WTC11 (cell line): ENCODE results near the gene SSH2. TPM values are rescaled to one million over a fixed set of nuclear protein-coding genes. Genes with fewer than 3 reads are reported as not detected.

Experiments used
- ATAC-seq: fragments of 200-7000 bp; cut with Tn5 transposase; 2 replicates; pipeline ENCODE4 v1.10.0; 2021; ENCODE audit warnings: mild to moderate bottlenecking, moderate library complexity
- CTCF ChIA-PET: fragments of 300-600 bp; sonication (Branson Sonifier 250); formaldehyde crosslinking; loops from one replicate; lab custom pipeline; 2021; ENCODE audit warnings: antibody characterized with exemption; lab: Charles Lee
- POLR2A ChIA-PET: fragments of 350-600 bp; sonication (Branson Sonifier 250); formaldehyde crosslinking; loops from one replicate; lab custom pipeline; 2021; ENCODE audit warnings: antibody characterized with exemption; lab: Charles Lee
- DNase-seq: peaks from one replicate; pipeline ENCODE4 v3.0.0; 2021; ENCODE audit warnings: low spot score
- H3K27ac Mint-ChIP-seq: 2 replicates; pipeline ENCODE4 v1.8.0; 2021; ENCODE audit warnings: mixed read lengths
- H3K27me3 Mint-ChIP-seq: 2 replicates; pipeline ENCODE4 v1.8.0; 2021; ENCODE audit warnings: low read depth, mild to moderate bottlenecking, moderate library complexity, mixed read lengths
- H3K36me3 Mint-ChIP-seq: 2 replicates; pipeline ENCODE4 v1.8.0; 2021; ENCODE audit warnings: mixed read lengths
- H3K4me1 Mint-ChIP-seq: 2 replicates; pipeline ENCODE4 v1.8.0; 2022; ENCODE audit warnings: mixed read lengths
- H3K4me3 Mint-ChIP-seq: 2 replicates; pipeline ENCODE4 v1.8.0; 2021; ENCODE audit warnings: mild to moderate bottlenecking, moderate library complexity, mixed read lengths
- H3K9me3 Mint-ChIP-seq: 2 replicates; pipeline ENCODE4 v1.8.0; 2021; ENCODE audit warnings: mixed read lengths
- GABPB1 ChIP-seq: sonication (generic); formaldehyde crosslinking; IDR thresholded peaks from 2 replicates; pipeline ENCODE4 v1.8.1; 2023; ENCODE audit warnings: mild to moderate bottlenecking, missing genetic modification reagents
- GRHL2 ChIP-seq: fragments of 250-450 bp; sonication (Bioruptor Pico); IDR thresholded peaks from 2 replicates; pipeline ENCODE4 v1.8.0; 2022; ENCODE audit warnings: mild to moderate bottlenecking, moderate library complexity; ENCODE audit not compliant: insufficient replicate concordance, severe bottlenecking
- IRF2 ChIP-seq: sonication (generic); formaldehyde crosslinking; IDR thresholded peaks from 2 replicates; pipeline ENCODE4 v1.8.0; 2022; ENCODE audit warnings: low read depth, missing genetic modification reagents, borderline replicate concordance
- ZBTB21 ChIP-seq: sonication (generic); formaldehyde crosslinking; IDR thresholded peaks from 2 replicates; pipeline ENCODE4 v1.8.1; 2023; ENCODE audit warnings: mild to moderate bottlenecking, missing genetic modification reagents, borderline replicate concordance
- ZNF671 ChIP-seq: fragments of 250-450 bp; sonication (Bioruptor Pico); IDR thresholded peaks from 2 replicates; pipeline ENCODE4 v1.8.0; 2021; ENCODE audit warnings: mild to moderate bottlenecking
- total RNA-seq: library from RNA; stranded (reverse); gene quantifications from 3 replicates; pipeline ENCODE4 v1.2.3, GENCODE V29; 2021
- TF ChIP-seq, protein P1 (sequence below): sonication (generic); formaldehyde crosslinking; IDR thresholded peaks from 2 replicates; pipeline ENCODE4 v1.8.1; 2023; ENCODE audit warnings: mild to moderate bottlenecking, missing genetic modification reagents, borderline replicate concordance
- TF ChIP-seq, protein P2 (sequence below): sonication (generic); formaldehyde crosslinking; IDR thresholded peaks from 2 replicates; pipeline ENCODE4 v1.8.1; 2022; ENCODE audit warnings: low read depth, missing genetic modification reagents, borderline replicate concordance
- TF ChIP-seq, protein P3 (sequence below): sonication (generic); formaldehyde crosslinking; IDR thresholded peaks from 2 replicates; pipeline ENCODE4 v1.8.1; 2022; ENCODE audit warnings: mild to moderate bottlenecking, moderate library complexity, missing genetic modification reagents
- TF ChIP-seq, protein P4 (sequence below): fragments of 200-600 bp; IDR thresholded peaks from 2 replicates; pipeline ENCODE4 v1.8.0; 2022; ENCODE audit warnings: antibody characterized with exemption
- TF ChIP-seq, protein P5 (sequence below): sonication (generic); formaldehyde crosslinking; IDR thresholded peaks from 2 replicates; pipeline ENCODE4 v1.8.0; 2022; ENCODE audit warnings: mild to moderate bottlenecking, missing genetic modification reagents
- TF ChIP-seq, protein P6 (sequence below): sonication (generic); formaldehyde crosslinking; IDR thresholded peaks from 2 replicates; pipeline ENCODE4 v1.8.0; 2023; ENCODE audit warnings: missing genetic modification reagents, mild to moderate bottlenecking, borderline replicate concordance

Gene SSH2
- total RNA-seq, 1 experiment from 2014 or later: 14.3 TPM

DNA sequence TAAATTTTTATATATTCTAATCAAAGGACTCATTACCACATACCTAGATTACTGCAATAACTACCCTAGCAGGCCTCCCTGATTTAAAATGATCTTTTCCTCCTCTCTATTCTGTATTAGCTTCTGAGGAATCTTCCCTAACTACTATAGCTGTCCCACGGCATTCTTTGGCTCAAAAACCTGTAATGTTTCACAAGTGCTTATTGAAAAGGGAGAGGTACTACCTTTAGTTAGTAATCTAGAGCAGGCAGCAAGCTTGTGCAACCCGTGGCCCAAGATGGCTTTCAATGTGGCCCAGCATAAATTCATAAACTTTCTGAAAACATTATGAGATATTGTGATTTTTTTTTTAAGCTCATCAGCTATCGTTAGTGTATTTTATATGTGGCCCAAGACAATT is 236.3 kb downstream of the SSH2 start:
- no peak for DNase-seq
- H3K4me3 Mint-ChIP-seq: no peak overlapping the region
- CTCF ChIA-PET: interaction anchor here (0.6 to 1.1 kb wide), 2 partner anchors 54 to 77 kb away, joined by 3 to 4 read pairs; no protein-coding TSS in a partner anchor
- H3K4me1 Mint-ChIP-seq: no peaks in the 10 kb centered on the region
- no peak for ATAC-seq
- POLR2A ChIA-PET: interaction anchor here (0.6 kb wide), 1 partner anchor 15 kb away, joined by 9 read pairs; no protein-coding TSS in a partner anchor
- H3K27me3 Mint-ChIP-seq: no peaks in the 10 kb centered on the region
- H3K36me3 Mint-ChIP-seq: no peaks in the 10 kb centered on the region
- no peaks in the 10 kb centered on the region for H3K9me3 Mint-ChIP-seq
- H3K27ac Mint-ChIP-seq: no peak overlapping the region
- TF ChIP-seq, protein P1, sequence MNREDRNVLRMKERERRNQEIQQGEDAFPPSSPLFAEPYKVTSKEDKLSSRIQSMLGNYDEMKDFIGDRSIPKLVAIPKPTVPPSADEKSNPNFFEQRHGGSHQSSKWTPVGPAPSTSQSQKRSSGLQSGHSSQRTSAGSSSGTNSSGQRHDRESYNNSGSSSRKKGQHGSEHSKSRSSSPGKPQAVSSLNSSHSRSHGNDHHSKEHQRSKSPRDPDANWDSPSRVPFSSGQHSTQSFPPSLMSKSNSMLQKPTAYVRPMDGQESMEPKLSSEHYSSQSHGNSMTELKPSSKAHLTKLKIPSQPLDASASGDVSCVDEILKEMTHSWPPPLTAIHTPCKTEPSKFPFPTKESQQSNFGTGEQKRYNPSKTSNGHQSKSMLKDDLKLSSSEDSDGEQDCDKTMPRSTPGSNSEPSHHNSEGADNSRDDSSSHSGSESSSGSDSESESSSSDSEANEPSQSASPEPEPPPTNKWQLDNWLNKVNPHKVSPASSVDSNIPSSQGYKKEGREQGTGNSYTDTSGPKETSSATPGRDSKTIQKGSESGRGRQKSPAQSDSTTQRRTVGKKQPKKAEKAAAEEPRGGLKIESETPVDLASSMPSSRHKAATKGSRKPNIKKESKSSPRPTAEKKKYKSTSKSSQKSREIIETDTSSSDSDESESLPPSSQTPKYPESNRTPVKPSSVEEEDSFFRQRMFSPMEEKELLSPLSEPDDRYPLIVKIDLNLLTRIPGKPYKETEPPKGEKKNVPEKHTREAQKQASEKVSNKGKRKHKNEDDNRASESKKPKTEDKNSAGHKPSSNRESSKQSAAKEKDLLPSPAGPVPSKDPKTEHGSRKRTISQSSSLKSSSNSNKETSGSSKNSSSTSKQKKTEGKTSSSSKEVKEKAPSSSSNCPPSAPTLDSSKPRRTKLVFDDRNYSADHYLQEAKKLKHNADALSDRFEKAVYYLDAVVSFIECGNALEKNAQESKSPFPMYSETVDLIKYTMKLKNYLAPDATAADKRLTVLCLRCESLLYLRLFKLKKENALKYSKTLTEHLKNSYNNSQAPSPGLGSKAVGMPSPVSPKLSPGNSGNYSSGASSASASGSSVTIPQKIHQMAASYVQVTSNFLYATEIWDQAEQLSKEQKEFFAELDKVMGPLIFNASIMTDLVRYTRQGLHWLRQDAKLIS (CRISPR knock-in tag): no peak
- TF ChIP-seq, protein P2, sequence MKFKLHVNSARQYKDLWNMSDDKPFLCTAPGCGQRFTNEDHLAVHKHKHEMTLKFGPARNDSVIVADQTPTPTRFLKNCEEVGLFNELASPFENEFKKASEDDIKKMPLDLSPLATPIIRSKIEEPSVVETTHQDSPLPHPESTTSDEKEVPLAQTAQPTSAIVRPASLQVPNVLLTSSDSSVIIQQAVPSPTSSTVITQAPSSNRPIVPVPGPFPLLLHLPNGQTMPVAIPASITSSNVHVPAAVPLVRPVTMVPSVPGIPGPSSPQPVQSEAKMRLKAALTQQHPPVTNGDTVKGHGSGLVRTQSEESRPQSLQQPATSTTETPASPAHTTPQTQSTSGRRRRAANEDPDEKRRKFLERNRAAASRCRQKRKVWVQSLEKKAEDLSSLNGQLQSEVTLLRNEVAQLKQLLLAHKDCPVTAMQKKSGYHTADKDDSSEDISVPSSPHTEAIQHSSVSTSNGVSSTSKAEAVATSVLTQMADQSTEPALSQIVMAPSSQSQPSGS (CRISPR knock-in tag): no peak

DNA sequence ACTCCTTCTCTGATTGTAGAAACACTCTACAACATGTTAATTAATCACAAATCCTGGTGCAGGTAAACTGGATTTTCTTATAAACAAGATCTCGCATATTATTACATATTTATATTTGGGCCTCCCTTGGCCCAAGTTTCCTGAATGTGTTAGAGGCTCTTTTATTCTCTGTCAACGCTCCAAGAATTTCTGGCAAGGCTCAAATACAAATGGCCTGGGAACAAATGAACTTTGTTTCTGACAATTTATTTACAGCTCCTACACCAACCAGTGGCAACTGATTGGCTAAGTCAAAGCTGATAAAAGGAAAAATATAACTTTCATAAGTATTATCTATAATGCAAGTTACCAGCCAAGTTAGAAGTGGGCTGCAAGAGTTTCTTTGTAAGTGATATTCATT is 242.4 kb downstream of the SSH2 start:
- Mint-ChIP-seq H3K27ac (no peak overlapping the region), H3K4me1 (peaks cover 8% of the 10 kb centered on the region), H3K4me3 (no peak overlapping the region), H3K9me3 (no peaks in the 10 kb centered on the region), H3K27me3 (no peaks in the 10 kb centered on the region), H3K36me3 (no peaks in the 10 kb centered on the region)
- ATAC-seq (no peak), DNase-seq (no peak)
- TF ChIP-seq ZNF671 (CRISPR knock-in tag): no peak
- ChIA-PET CTCF (interaction anchor here (1.0 to 1.1 kb wide), 3 partner anchors 48 to 244 kb away, joined by 3 to 4 read pairs (median 3); no protein-coding TSS in a partner anchor), POLR2A (no interaction called here)

DNA sequence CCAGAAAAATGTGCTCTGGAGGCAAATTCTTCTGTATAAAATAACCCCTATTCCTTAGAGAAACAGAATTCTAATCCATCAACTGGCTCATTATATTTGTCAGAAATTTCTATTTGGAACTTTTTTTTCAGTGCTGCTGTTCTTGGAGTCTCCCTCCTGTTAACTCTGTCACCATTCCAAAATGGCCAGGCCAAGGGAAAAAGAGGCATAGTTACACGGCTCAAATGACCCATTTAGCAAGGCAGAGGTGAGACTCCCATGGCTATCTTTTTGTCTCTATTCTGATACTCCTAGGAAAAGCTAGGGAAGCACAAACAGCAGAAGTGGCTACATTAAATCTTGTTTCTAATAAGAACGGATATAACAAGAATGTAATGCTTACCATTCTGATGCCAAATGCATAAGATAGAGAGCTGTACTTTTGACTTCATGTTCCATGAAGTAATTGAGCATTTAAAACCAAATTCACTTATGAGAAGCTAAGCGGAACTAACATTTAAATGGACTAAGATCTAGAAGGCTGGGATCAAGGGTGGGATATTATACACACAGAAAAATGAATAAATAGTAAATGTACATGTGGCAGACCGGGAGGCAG is 242.9 kb downstream of the SSH2 start:
- Mint-ChIP-seq H3K36me3 (no peaks in the 10 kb centered on the region), H3K4me3 (no peak overlapping the region), H3K27ac (no peak overlapping the region), H3K4me1 (peaks cover 11% of the 10 kb centered on the region), H3K27me3 (no peaks in the 10 kb centered on the region), H3K9me3 (no peaks in the 10 kb centered on the region)
- TF ChIP-seq, protein P3, sequence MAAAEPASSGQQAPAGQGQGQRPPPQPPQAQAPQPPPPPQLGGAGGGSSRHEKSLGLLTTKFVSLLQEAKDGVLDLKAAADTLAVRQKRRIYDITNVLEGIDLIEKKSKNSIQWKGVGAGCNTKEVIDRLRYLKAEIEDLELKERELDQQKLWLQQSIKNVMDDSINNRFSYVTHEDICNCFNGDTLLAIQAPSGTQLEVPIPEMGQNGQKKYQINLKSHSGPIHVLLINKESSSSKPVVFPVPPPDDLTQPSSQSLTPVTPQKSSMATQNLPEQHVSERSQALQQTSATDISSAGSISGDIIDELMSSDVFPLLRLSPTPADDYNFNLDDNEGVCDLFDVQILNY (CRISPR knock-in tag): no peak
- no peak for TF ChIP-seq GABPB1 (CRISPR knock-in tag)
- TF ChIP-seq, protein P4, sequence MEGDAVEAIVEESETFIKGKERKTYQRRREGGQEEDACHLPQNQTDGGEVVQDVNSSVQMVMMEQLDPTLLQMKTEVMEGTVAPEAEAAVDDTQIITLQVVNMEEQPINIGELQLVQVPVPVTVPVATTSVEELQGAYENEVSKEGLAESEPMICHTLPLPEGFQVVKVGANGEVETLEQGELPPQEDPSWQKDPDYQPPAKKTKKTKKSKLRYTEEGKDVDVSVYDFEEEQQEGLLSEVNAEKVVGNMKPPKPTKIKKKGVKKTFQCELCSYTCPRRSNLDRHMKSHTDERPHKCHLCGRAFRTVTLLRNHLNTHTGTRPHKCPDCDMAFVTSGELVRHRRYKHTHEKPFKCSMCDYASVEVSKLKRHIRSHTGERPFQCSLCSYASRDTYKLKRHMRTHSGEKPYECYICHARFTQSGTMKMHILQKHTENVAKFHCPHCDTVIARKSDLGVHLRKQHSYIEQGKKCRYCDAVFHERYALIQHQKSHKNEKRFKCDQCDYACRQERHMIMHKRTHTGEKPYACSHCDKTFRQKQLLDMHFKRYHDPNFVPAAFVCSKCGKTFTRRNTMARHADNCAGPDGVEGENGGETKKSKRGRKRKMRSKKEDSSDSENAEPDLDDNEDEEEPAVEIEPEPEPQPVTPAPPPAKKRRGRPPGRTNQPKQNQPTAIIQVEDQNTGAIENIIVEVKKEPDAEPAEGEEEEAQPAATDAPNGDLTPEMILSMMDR: no peak
- TF ChIP-seq, protein P5, sequence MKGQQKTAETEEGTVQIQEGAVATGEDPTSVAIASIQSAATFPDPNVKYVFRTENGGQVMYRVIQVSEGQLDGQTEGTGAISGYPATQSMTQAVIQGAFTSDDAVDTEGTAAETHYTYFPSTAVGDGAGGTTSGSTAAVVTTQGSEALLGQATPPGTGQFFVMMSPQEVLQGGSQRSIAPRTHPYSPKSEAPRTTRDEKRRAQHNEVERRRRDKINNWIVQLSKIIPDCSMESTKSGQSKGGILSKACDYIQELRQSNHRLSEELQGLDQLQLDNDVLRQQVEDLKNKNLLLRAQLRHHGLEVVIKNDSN (CRISPR knock-in tag): no peak
- ATAC-seq (no peak), DNase-seq (no peak)
- CTCF ChIA-PET: interaction anchor here (1.0 to 1.1 kb wide), 3 partner anchors 47 to 245 kb away, joined by 3 to 4 read pairs (median 3); no protein-coding TSS in a partner anchor
- POLR2A ChIA-PET: no interaction called here

DNA sequence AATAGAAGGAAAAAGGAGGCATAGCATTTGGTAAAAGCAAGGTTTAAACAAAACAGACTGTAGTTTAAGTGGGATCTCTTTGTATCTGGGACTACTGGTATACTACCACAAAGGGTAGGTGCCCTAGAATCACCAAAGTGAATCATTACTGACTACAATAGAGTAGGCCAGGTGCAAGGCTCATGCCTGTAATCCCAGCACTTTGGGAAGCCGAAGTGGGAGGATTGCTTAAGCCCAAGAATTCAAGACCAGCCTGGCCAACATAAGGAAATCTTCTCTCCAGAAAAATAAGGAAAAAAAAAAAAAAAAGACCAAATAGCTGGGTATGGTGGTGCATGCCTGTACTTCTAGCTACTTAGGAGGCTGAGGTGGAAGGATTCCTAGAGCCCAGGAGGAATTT is 246.5 kb downstream of the SSH2 start:
- H3K9me3 Mint-ChIP-seq: no peaks in the 10 kb centered on the region
- DNase-seq (no peak), ATAC-seq (peak; percentile 43; the same call in 1 of the 2 replicates)
- POLR2A ChIA-PET: interaction anchor here (0.6 kb wide), 1 partner anchor 13 kb away, joined by 3 read pairs; no protein-coding TSS in a partner anchor
- CTCF ChIA-PET: interaction anchor here (0.6 to 2.8 kb wide), 3 partner anchors 39 to 139 kb away, joined by 3 to 12 read pairs (median 4); no protein-coding TSS in a partner anchor
- no peaks in the 10 kb centered on the region for H3K36me3 Mint-ChIP-seq
- H3K4me3 Mint-ChIP-seq: no peak overlapping the region
- no peaks in the 10 kb centered on the region for H3K27me3 Mint-ChIP-seq
- no peak overlapping the region for H3K27ac Mint-ChIP-seq
- H3K4me1 Mint-ChIP-seq: peaks cover 11% of the 10 kb centered on the region
- no peak for TF ChIP-seq GRHL2 (CRISPR knock-in tag)
- no peak for TF ChIP-seq IRF2 (CRISPR knock-in tag)
- no peak for TF ChIP-seq ZBTB21 (CRISPR knock-in tag)
- TF ChIP-seq, protein P6, sequence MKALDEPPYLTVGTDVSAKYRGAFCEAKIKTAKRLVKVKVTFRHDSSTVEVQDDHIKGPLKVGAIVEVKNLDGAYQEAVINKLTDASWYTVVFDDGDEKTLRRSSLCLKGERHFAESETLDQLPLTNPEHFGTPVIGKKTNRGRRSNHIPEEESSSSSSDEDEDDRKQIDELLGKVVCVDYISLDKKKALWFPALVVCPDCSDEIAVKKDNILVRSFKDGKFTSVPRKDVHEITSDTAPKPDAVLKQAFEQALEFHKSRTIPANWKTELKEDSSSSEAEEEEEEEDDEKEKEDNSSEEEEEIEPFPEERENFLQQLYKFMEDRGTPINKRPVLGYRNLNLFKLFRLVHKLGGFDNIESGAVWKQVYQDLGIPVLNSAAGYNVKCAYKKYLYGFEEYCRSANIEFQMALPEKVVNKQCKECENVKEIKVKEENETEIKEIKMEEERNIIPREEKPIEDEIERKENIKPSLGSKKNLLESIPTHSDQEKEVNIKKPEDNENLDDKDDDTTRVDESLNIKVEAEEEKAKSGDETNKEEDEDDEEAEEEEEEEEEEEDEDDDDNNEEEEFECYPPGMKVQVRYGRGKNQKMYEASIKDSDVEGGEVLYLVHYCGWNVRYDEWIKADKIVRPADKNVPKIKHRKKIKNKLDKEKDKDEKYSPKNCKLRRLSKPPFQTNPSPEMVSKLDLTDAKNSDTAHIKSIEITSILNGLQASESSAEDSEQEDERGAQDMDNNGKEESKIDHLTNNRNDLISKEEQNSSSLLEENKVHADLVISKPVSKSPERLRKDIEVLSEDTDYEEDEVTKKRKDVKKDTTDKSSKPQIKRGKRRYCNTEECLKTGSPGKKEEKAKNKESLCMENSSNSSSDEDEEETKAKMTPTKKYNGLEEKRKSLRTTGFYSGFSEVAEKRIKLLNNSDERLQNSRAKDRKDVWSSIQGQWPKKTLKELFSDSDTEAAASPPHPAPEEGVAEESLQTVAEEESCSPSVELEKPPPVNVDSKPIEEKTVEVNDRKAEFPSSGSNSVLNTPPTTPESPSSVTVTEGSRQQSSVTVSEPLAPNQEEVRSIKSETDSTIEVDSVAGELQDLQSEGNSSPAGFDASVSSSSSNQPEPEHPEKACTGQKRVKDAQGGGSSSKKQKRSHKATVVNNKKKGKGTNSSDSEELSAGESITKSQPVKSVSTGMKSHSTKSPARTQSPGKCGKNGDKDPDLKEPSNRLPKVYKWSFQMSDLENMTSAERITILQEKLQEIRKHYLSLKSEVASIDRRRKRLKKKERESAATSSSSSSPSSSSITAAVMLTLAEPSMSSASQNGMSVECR: no peak
